ENCODE data around the gene VAX1.
"Not testable (repeated sequence)": the region's sequence is repeated elsewhere in the genome, so short reads cannot be mapped to it uniquely, and the experiment has no call there.

The VAX1 gene

DNA sequence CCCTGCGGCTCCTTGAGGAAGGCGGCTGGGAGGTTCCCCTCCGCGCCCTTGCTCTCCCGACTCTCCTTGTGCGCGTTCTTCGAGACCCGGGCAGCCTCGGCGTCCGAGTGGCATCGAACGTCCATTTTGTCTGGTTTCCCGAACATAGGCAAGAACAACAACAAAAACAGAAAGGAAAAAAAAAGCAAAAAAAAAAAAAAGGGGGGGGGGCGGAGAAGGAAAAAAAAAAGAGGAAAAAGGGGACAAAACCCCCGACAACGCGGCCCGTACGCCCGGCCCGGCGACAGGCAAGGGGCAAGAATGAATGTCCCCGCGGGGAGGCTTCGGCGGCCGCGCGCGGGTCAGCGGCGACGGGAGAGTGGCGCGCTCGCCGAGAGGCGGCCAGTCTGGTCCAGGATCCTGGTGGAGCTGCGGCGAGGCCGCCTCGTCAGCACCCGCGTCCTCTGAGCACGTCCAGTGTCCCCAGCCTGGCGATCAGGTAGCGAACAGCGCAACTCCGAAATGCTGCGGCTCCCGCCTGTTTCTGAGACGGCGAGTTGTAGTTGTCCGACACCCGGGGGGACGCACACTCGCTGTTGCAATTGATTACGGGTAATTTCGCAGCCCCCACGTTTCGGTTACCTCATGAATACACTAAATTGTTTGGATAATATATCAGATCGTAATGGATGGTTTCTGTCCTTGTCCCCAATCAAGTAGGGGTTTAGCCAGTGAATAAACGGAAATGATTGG, at the start of gene VAX1:
Gene VAX1, minus strand, starts transcription at position 360 of the 732 bp plus-strand sequence. Its CDS starts 214 bp downstream, at position 146.
- DNase-seq: peak; percentile 9

GRCh38 chr10:117186832-117187615, 49.0 kb upstream of the VAX1 start:
- no peak for DNase-seq

DNA sequence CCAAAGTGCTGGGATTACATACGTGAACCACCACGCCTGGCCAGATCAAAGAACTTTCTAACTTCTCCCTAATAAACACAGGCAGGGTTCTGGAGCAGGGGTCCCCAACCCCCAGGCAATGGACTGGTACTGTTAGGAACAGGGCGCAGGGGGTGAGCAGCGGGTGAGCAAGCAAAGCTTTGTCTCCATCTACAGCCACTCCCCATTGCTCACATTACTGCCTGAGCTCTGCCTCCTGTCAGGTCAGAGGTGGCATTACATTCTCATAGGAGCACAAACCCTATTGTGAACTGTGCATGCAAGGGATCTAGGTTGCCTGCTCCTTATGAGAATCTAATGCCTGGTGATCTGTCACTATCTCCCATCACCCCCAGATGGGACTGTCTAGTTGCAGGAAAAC, 47.7 kb upstream of the VAX1 start:
- not testable (repeated sequence) for DNase-seq

- no peak for DNase-seq
Observed at GRCh38 chr10:117184821-117185220, 46.8 kb upstream of the VAX1 start.

GRCh38 chr10:117184296-117184695, 46.2 kb upstream of the VAX1 start:
- no peak for DNase-seq

GRCh38 chr10:117178190-117178589, 40.1 kb upstream of the VAX1 start:
- DNase-seq: no peak

GRCh38 chr10:117175901-117176534, 37.9 kb upstream of the VAX1 start:
- DNase-seq: peak; percentile 49

- DNase-seq: peak; percentile 39
Observed at GRCh38 chr10:117175215-117175900, 37.3 kb upstream of the VAX1 start.

- peak; percentile 66 for DNase-seq
Observed at GRCh38 chr10:117174439-117175214, 36.6 kb upstream of the VAX1 start.

- no peak for DNase-seq
Observed at GRCh38 chr10:117170244-117170643, 32.2 kb upstream of the VAX1 start.

DNA sequence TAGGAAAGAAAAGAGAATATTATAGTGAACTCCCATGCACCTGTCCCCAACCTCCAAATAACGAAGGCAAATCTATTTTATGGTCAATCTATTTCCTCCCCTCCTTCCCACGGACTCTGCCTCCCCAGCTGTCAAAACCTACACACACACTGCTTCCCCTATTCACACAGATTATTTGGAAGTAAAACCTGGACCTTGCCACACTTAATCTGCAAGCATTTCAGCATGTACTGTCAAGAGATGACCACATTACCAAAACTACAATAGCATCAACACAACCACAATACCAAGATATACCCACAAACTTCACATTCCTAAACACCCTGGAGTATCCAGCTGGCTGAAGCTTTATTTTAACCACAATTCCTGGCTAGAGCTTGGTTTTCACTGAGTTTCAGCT, 31.4 kb upstream of the VAX1 start:
- DNase-seq: no peak

GRCh38 chr10:117168729-117169128, 30.7 kb upstream of the VAX1 start:
- no peak for DNase-seq

GRCh38 chr10:117167789-117168674, 30.0 kb upstream of the VAX1 start:
- peak; percentile 26 for DNase-seq

GRCh38 chr10:117167346-117167788, 29.3 kb upstream of the VAX1 start:
- no peak for DNase-seq

DNA sequence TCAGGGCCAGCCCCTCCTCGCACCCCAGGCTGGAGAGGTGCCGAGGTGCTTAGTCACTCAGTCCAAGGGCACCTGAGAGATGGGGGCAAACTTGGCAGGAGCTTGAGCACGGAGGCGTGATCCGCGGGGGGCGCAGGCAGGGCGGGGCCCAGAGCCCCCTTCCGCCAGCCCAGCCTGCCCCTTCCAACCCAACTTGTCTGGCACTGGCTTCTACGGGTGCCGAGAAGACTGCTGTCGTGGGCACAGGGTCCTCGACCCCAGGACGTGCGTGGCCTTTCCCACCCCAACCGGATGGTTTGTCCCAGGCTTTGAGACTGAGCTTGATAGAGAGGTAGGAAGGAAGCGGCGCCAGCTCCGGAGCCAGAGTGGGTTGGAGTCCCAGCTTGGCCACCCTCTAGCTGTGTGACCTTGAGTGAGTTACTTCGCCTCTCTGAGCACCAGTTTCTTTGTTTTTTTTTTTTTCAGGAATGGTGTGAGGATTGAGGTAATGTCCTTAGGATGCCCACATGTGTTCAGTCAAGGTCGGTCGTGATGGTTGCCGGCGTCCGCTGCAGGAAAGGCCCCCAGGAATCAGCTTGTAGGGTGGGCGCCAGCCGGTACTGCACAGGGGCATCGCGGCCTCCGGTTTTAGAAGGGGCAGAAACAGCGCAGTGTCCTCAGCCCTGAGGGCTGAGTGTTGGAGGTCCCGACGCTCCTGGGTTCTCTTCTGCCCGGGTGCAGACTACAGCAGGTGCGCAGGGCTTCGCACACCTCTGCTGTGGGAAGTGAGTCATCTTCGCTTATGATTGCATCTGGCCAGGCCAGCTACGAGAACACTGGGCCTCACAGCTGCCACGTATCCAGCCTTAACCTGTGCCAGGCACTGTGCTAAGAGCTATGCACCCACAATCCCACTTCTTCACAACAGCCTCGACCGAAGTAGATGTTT, 28.6 kb upstream of the VAX1 start:
- no peak for DNase-seq

GRCh38 chr10:117165538-117166417, 27.7 kb upstream of the VAX1 start:
- DNase-seq: peak; percentile 7

GRCh38 chr10:117164592-117165537, 26.8 kb upstream of the VAX1 start:
- DNase-seq: no peak
